NCI-H2107 treated with DMSO at 0.1 percent for 48 hours (cell line): ENCODE data around the gene LRRC23.
"Not testable (repeated sequence)": the region's sequence is repeated elsewhere in the genome, so short reads cannot be mapped to it uniquely, and the experiment has no call there.

ENCODE experiments used
- DNase-seq: peaks from one replicate; lab custom pipeline; 2025; ENCODE audit not compliant: unreplicated experiment; lab: John Stamatoyannopoulos, UW

The LRRC23 gene

GRCh38 chr12:6872073-6873048 lies 32.3 kb upstream of the LRRC23 start:
- DNase-seq, result peak; percentile 36

DNA sequence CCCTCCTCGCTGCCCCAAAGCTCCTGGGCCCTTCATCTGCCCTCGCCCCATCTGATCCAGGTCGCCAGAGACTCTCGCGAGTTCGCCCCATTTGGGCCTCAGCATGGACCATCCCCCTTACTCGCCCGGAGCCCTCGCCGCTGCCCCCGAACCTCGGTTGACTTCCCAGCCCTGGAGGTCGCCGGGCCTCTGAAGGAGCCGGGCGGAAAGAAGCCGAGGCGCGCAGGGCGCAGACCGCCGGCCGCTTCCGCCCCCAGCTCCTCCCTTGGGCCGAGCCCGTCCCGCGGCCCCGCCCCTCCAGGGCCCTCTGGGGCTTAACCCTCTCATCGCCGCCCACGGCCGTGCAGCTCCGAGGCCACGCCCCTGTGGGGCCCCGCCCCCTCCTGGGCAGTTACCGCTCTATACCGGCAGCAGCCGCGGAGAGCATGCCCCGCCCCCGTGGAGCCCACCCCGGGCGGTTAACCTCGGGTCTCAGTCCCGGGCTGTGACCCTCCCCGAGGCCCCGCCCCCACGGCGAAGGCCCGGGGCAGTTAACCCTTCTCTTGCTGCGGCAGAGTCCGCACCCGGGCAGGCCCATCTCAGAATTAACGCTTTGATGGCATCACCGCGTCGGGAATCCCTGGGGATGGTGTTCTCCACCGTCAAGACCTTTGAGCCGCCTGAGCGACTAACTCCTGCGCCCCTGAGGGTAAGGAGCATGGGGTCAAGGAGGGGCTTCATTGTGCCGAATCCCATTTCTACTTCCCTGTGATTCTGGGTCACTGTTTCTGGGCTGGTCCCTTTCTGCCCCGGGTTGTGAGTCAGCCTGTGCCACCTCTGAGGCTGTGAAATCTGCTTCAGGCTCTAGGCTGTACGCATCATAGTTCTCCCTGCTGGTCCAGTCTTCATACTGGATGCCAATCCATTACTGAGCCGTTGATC lies 31.3 kb upstream of the LRRC23 start, which contains the start of gene SPSB2:
Gene SPSB2, minus strand, starts transcription at position 210 of the 921 bp plus-strand sequence. CDS start 402 bp downstream, outside the sequence.
- peak; percentile 76 for DNase-seq

DNA sequence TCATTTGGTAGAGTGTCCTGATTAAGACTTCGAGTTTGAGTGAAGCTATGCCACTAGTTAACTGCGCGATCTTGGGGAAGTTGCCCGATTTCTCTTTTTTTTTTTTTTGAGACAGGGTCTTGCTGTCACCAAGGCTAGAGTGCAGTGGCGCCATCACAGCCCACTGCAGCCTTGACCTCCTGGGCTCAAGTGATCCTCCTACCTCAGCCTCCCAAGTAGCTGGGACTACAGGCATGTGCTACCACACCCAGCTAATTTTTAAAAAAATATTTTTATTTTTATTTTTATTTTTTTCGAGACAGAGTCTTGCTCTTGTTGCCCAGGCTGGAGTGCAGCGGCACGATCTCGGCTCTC lies 30.6 kb upstream of the LRRC23 start:
- not testable (repeated sequence) for DNase-seq

DNA sequence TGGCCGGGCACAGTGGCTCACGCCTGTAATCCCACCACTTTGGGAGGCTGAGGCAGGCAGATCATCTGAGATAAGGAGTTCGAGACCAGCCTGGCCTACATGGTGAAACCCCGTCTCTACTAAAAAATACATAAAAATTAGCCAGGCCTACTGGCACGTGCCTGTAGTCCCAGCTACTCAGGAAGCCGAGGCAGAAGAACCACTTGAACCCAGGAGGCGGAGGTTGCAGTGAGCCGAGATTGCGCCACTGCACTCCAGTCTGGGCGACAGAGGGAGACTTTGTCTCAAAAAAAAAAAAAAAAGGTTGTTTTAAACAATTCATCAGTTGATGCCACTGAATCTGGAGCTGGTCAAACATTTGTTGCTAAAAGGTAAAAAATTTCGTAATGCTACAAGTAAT lies 24.8 kb upstream of the LRRC23 start:
- DNase-seq, result not testable (repeated sequence)

DNA sequence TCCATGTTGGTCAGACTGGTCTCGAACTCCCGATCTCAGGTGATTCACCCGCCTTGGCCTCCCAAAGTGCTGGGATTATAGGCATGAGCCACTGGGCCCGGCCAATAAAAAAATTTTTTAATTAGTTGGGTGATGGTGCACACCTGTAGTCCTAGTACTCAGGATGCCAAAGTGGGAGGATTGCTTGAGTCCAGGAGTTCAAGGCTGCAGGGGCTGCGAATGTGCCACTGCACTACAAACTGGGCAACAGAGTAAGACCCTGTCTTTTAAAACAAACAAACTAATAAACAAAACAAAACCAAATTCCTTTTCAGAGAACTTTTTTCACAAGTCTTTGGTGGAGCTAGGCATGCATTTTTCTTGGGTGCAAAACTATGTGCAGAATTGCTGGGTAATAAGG lies 21.4 kb upstream of the LRRC23 start:
- no peak for DNase-seq

DNA sequence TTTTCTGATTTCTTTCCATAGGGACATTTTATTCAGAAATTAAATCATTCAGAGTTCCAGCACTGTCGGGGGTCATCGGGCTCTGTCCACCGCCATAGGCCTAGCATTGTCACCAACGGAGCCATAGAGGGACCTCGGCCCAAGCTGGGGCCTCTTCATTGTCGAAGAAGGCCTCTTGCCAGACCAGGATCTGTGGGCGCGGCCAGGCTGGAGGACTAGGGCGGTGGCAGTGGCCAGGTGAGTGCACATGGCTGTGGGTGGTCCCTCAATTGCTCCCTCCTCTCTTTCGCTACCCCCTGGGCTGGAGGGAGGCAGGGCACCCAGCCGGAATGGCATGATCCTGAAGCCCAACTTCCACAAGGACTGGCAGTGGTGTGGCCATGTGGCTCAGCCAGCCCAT lies 20.9 kb upstream of the LRRC23 start:
- DNase-seq, result no peak

DNA sequence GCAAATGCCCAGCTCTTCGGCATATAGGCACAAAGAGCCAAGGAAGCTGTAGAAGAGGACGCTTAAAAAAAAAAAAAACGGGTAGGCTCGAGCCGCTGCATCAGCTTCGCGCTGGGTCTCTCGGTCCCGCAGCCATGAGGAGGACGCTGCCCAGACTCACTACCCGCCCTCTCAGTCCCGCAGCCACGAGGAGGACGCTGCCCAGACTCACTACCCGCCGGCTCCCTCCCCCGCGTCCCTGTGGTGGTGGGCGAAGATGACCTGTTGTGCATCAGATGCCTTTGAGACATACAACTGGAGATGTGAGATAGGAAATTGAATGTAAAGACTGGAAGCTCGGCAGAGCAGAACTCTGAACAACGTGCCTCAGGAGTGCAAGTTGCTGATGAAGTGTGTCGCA lies 20.1 kb upstream of the LRRC23 start:
- no peak for DNase-seq

DNA sequence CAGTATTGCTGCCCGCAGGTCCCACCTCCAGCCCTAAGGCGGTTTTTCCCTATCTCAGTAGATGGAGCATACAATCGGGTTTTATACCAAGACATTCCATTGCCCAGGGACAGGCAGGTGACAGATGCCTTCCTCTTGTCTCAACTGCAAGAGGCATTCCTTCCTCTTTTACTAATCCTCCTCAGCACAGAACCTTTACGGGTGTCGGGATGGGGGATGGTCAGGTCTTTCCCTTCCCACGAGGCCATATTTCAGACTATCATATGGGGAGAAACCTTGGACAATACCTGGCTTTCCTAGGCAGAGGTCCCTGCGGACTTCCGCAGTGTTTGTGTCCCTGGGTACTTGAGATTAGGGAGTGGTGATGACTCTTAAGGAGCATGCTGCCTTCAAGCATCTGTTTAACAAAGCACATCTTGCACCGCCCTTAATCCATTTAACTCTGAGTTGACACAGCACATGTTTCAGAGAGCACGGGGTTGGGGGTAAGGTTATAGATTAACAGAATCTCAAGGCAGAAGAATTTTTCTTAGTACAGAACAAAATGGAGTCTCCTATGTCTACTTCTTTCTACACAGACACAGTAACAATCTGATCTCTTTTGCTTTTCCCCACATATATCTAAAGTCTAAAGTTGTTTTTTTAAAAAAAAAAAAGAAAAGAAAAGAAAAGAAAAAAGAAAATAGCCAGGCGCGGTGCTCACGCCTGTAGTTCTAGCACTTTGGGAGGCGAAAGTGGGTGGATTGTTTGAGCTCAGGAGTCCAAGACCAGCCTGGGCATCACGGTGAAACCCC lies 18.2 kb upstream of the LRRC23 start:
- DNase-seq, result not testable (repeated sequence)

GRCh38 chr12:6887460-6887859 lies 17.2 kb upstream of the LRRC23 start:
- no peak for DNase-seq

GRCh38 chr12:6888360-6888759 lies 16.3 kb upstream of the LRRC23 start:
- no peak for DNase-seq

DNA sequence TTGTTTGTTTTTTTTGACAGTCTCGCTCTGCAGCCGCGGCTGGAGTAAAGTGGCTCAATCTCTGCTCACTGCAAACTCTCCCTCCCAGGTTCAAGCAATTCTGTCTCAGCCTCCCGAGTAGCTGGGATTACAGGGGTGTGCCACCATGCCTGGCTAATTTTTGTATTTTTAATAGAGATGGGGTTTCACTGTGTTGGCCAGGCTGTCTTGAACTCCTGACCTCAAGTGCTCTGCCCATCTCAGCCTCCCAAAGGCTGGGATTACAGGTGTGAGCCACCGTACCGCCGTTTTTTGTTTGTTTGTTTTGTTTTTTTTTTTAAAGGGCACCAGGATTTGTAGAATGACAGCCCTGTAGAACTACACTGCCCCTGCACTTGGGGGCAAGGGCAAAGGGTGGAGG lies 15.8 kb upstream of the LRRC23 start:
- DNase-seq, result not testable (repeated sequence)

- not testable (repeated sequence) for DNase-seq
Observed at GRCh38 chr12:6889775-6890573, 14.6 kb upstream of the LRRC23 start.

- DNase-seq, result peak; percentile 95
Observed at GRCh38 chr12:6890789-6891645, 13.6 kb upstream of the LRRC23 start.

- no peak for DNase-seq
Observed at GRCh38 chr12:6891646-6892001, 13.0 kb upstream of the LRRC23 start.

- not testable (repeated sequence) for DNase-seq
Observed at GRCh38 chr12:6892683-6893082, 11.9 kb upstream of the LRRC23 start.

- DNase-seq, result no peak
Observed at GRCh38 chr12:6894321-6894720, 10.3 kb upstream of the LRRC23 start.

GRCh38 chr12:6896846-6897435 lies 7.7 kb upstream of the LRRC23 start:
- DNase-seq, result no peak

DNA sequence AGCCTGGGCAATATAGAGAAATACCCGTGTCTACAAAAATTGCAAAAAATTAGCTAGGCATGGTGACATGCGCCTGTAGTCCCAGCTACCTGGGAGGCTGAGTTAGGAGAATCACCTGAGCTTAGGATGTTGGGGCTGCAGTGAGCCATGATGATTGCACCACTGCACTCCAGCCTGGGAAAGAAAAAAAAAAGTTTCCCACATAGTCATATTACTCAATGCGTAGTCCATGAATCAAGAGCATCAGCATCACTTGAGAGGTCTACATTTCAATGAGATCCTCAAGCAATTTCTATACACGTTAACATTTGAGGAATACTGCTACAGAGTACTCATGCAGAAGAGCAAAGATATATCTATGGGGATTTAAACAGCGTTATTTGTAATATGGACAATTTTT lies 5.2 kb upstream of the LRRC23 start:
- DNase-seq, result no peak
